Measurements from ENCODE around the gene CNNM2.

CNNM2 gene

DNA sequence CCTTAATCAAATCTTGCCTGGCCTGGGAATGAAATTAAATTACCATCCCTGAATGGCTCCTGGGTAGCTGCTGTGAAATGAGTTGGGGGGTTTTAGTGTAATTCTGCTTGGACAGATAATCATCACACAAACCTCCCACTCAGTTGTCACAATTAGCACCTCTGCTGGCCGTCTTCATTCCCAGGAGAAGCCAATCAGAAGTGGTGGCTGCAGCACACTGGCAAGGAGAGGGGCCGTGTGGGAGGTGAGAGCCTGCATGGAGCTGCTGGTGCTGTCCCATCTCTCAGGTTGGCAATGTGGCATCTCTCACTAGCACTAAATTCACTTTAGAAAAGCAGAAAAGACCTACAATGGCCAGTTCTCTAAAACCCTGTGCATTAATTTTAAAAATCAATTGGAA is 182.5 kb downstream of the CNNM2 start:
- H3K9ac ChIP-seq (ENCODE audit: low read depth, low read length): no peak overlapping the region
- peaks cover 81% of the 10 kb centered on the region for H3K36me3 ChIP-seq (ENCODE audit: insufficient read depth, low read length)
- no peaks in the 10 kb centered on the region for H3K9me3 ChIP-seq (replicated peaks; ENCODE audit: low read length)
- H3K27me3 ChIP-seq (ENCODE audit: control insufficient read depth, insufficient read depth, low read length): no peaks in the 10 kb centered on the region
- no peak overlapping the region for H3K4me2 ChIP-seq (ENCODE audit: low read length)
- H3K4me3 ChIP-seq (ENCODE audit: low read length): no peak overlapping the region
- H3K4me1 ChIP-seq (ENCODE audit: control insufficient read depth, insufficient read depth, low read length): no peaks in the 10 kb centered on the region

DNA sequence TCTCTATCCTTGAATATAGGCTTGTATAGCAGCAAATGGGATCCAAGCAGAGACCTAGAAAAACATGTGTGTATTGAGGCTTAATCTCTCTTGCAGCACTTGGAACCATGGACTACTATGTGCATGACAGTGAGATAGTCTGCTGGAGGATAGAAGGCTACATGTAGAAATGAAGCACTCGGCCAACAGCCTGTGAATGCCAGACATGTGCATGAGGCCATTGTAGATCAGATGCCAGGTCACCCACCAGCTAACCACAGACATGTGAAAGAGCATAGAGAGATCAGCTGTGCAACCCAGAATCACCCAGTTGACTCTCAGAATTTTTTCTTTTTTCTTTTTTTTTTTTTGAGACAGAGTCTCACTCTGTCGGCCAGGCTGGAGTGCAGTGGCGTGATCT is 184.1 kb downstream of the CNNM2 start:
- Histone ChIP-seq H3K36me3 (ENCODE audit: insufficient read depth, low read length) (peaks cover 75% of the 10 kb centered on the region), H3K4me3 (ENCODE audit: low read length) (no peak overlapping the region), H3K4me1 (ENCODE audit: control insufficient read depth, insufficient read depth, low read length) (no peaks in the 10 kb centered on the region), H3K4me2 (ENCODE audit: low read length) (no peak overlapping the region), H3K27me3 (ENCODE audit: control insufficient read depth, insufficient read depth, low read length) (no peaks in the 10 kb centered on the region), H3K9ac (ENCODE audit: low read depth, low read length) (no peak overlapping the region), H3K9me3 (replicated peaks; ENCODE audit: low read length) (no peaks in the 10 kb centered on the region)

DNA sequence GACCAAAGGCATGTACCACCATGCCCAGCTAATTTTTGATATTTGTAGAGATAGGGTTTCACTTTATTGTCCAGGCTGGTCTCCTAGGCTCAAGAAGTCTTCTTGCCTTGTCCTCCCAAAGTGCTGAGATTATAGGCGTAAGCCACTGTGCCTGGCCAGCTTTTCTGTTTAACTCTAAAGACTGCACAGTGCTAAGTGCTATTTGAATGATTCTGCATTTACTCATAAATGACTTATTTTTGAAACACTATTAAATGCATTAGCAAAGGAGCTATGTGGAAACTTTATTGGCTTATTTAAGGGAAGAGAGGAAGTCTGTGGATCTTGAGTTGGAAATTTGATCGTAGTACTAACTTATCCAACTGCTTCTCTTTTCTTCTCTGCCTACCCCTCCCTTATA is 185.9 kb downstream of the CNNM2 start:
- no peak overlapping the region for H3K4me3 ChIP-seq (ENCODE audit: low read length)
- H3K27me3 ChIP-seq (ENCODE audit: control insufficient read depth, insufficient read depth, low read length): no peaks in the 10 kb centered on the region
- no peak overlapping the region for H3K9ac ChIP-seq (ENCODE audit: low read depth, low read length)
- no peaks in the 10 kb centered on the region for H3K9me3 ChIP-seq (replicated peaks; ENCODE audit: low read length)
- peaks cover 58% of the 10 kb centered on the region for H3K36me3 ChIP-seq (ENCODE audit: insufficient read depth, low read length)
- no peaks in the 10 kb centered on the region for H3K4me1 ChIP-seq (ENCODE audit: control insufficient read depth, insufficient read depth, low read length)
- H3K4me2 ChIP-seq (ENCODE audit: low read length): no peak overlapping the region

DNA sequence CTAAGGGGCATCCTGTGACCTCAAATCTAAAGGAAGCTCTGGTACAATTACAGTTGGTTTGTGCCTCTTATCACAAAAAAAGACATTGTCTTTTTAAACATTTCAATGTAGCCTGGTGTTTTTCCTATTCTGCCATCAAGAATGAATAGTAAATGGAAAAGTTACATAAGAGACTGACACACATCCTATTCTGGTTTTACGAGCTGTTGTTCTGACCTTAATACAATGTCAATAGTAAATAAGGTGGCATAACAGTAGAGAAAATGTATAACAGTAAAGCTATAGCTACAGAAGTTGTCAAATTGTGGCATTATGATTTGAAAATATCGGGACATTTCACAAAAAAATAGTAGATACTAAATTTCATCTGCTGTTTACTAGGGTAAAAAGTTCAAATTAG is 186.6 kb downstream of the CNNM2 start:
- no peak overlapping the region for H3K9ac ChIP-seq (ENCODE audit: low read depth, low read length)
- H3K9me3 ChIP-seq (replicated peaks; ENCODE audit: low read length): no peaks in the 10 kb centered on the region
- H3K4me3 ChIP-seq (ENCODE audit: low read length): no peak overlapping the region
- no peaks in the 10 kb centered on the region for H3K27me3 ChIP-seq (ENCODE audit: control insufficient read depth, insufficient read depth, low read length)
- no peak overlapping the region for H3K4me2 ChIP-seq (ENCODE audit: low read length)
- H3K4me1 ChIP-seq (ENCODE audit: control insufficient read depth, insufficient read depth, low read length): no peaks in the 10 kb centered on the region
- H3K36me3 ChIP-seq (ENCODE audit: insufficient read depth, low read length): peaks cover 52% of the 10 kb centered on the region

DNA sequence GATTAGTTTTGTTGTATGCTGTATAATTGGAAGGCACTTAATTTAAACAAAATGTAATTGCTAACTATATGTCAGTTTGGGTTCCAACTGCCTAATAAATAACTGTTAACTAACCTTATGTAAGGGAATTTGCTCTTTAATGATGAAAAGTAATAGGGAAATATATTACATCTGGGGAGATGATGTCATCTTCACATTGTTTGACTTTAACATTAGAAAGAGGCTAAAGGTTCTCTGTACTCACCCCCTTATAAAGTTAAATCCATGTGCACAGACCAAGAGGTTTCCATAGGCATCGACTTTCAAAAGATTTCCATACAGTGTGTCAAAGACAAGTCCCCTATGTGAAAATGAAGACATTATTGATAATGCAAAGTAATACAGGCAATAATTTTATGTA is 187.4 kb downstream of the CNNM2 start:
- Histone ChIP-seq H3K27me3 (ENCODE audit: control insufficient read depth, insufficient read depth, low read length) (no peaks in the 10 kb centered on the region), H3K36me3 (ENCODE audit: insufficient read depth, low read length) (peaks cover 47% of the 10 kb centered on the region), H3K9me3 (replicated peaks; ENCODE audit: low read length) (no peaks in the 10 kb centered on the region), H3K9ac (ENCODE audit: low read depth, low read length) (no peak overlapping the region), H3K4me3 (ENCODE audit: low read length) (no peak overlapping the region), H3K4me1 (ENCODE audit: control insufficient read depth, insufficient read depth, low read length) (peaks cover 1% of the 10 kb centered on the region), H3K4me2 (ENCODE audit: low read length) (no peak overlapping the region)

DNA sequence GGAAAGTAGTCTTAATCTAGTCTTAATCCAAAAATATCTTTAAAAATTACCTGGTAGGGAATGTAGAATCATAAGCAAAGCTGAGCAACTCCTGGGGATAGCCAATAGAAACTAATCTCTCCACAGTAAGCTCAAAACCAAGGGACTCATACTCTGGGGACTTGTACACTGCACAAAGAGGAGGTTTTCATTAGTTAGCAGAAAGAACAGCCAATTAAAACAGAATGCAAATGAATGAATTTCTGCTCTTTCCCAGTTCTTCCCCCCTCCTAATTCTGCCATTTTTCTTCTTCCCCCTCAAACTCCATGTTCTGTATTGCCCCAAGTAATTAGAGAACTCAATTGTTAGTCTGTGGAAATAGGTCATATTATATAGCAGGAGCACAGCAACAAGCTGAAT is 188.4 kb downstream of the CNNM2 start:
- H3K36me3 ChIP-seq (ENCODE audit: insufficient read depth, low read length): peaks cover 39% of the 10 kb centered on the region

DNA sequence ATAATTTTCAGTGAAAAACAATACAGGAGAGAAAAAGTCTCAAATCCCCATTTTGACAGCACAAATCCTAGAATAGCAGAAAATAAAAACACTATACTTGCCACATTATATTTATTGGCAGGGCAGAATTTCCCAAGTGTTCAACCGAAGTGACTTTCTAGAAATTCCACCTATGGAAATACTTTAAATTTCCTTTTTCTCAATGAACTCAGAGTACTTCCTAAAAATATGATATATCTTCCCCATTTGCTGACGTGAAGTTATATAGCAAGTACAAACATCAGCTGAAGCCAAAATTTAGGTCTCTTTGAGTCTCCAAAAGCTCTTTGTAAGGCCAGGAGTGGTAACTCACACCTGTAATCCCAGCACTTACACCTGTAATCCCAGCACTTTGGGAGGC is 191.7 kb downstream of the CNNM2 start:
- no peak overlapping the region for H3K4me2 ChIP-seq (ENCODE audit: low read length)
- no peak overlapping the region for H3K4me3 ChIP-seq (ENCODE audit: low read length)
- no peak overlapping the region for H3K9ac ChIP-seq (ENCODE audit: low read depth, low read length)
- H3K36me3 ChIP-seq (ENCODE audit: insufficient read depth, low read length): peaks cover 17% of the 10 kb centered on the region
- no peaks in the 10 kb centered on the region for H3K27me3 ChIP-seq (ENCODE audit: control insufficient read depth, insufficient read depth, low read length)
- H3K4me1 ChIP-seq (ENCODE audit: control insufficient read depth, insufficient read depth, low read length): peaks cover 18% of the 10 kb centered on the region
- H3K9me3 ChIP-seq (replicated peaks; ENCODE audit: low read length): no peaks in the 10 kb centered on the region

More for the DNA sequence above, 188.4 kb downstream of the CNNM2 start:
- Histone ChIP-seq H3K4me2 (ENCODE audit: low read length) (no peak overlapping the region), H3K27me3 (ENCODE audit: control insufficient read depth, insufficient read depth, low read length) (no peaks in the 10 kb centered on the region), H3K4me1 (ENCODE audit: control insufficient read depth, insufficient read depth, low read length) (peaks cover 12% of the 10 kb centered on the region), H3K9me3 (replicated peaks; ENCODE audit: low read length) (no peaks in the 10 kb centered on the region), H3K4me3 (ENCODE audit: low read length) (no peak overlapping the region), H3K9ac (ENCODE audit: low read depth, low read length) (no peak overlapping the region)

DNA sequence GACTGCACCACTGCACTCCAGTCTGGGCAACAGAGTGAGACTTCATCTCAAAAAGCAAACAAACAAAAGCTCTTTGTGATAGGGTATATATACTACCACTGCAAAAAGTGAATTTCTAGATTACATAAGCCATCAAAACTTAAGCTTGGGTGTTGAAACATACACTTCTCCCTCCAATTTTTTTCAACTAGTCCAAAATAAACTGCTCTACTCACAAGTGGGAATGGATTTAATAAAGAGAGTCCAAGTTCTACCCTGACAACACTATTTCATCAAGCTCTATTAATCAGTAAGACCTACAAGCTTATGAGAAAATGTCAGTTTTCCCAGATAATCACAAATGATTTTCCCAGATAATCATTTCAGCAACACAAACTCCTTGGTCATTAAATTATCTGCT is 192.3 kb downstream of the CNNM2 start:
- no peak overlapping the region for H3K4me3 ChIP-seq (ENCODE audit: low read length)
- peaks cover 15% of the 10 kb centered on the region for H3K36me3 ChIP-seq (ENCODE audit: insufficient read depth, low read length)

DNA sequence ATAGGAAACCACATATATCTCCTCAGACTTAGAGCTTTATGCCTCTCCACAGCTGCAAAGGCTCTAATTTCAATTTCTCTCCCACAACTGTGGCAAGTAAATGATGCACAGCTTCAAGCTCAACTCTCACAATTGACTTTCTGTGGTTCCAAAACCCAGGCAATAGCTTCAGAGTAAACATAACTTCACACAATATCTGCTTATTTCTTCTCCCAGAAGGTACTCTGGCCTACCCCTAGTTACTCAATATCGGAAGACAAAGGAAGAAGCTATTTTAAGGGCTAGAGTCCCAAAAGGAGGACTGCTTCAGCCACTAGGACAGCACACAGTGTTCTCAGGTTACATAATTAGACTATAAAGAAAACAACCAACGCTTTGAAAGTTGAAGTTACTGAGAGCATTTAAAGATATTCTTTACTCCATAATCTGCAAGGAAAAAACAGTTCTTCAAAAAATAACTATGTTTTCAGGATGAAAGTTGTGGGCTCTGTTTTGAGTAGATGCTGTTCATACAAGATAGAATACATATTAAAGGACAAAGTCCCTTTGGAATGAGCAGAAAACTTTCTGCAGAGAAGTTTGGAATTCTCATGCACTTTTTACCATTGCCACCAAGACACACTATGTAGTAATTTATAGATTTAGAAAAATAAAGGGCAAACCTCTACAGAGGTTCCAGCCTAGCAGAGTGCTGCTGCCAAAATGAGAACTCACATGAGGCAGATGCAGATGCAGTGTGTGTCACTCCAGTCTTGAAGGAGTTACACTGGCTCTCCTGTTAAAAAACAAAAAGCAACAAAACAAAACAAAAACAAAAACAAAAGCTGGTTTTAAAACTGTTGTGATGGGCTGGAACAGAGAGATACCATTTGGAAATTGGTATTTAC is 193.2 kb downstream of the CNNM2 start:
- no peak overlapping the region for H3K9ac ChIP-seq (ENCODE audit: low read depth, low read length)

More for the DNA sequence above, 192.3 kb downstream of the CNNM2 start:
- Histone ChIP-seq H3K27me3 (ENCODE audit: control insufficient read depth, insufficient read depth, low read length) (no peaks in the 10 kb centered on the region), H3K4me1 (ENCODE audit: control insufficient read depth, insufficient read depth, low read length) (peaks cover 18% of the 10 kb centered on the region), H3K4me2 (ENCODE audit: low read length) (no peak overlapping the region), H3K9me3 (replicated peaks; ENCODE audit: low read length) (no peaks in the 10 kb centered on the region), H3K9ac (ENCODE audit: low read depth, low read length) (no peak overlapping the region)

DNA sequence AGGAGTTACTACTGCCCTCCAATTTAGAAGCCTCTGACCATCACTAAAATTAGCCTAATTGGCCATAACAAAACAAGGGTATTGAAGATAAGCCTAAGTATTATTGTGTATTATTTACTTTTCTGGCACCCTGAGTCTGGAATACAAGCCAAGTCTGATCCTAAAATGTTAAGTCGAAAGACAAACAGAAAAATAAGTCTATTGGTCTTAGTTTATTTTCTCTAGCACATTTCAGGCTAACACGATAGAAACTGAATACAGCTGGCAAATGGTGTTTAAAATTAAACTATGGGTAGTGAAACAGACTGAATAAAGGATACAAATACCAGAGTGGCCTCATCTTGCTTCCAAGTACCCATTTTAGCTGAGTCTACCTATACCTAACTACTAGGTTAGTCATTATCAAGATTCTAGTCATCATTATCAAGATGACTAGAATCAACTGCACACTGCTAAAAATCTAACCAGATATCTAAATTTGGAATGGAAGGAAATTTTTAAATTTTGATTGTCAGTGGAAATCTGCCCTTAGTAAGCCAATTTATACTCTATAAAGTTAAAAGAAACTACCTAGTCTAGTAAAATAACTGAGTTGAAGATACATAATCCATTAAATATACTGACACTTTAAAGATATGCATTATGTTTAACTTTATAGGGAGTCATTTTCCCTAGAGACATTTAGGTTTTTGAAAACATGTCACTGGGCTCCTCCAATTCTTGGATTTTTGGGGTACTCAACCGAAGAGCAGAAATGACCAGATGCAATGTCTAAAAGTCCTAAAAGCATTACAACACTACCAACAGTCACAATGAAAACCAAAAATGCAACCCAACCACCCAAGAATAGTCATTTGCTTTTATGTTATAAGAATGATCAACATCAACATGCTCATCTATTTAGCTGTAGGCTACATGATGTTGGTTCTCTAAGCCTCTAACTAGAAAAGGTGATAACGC is 194.1 kb downstream of the CNNM2 start:
- no peaks in the 10 kb centered on the region for H3K9me3 ChIP-seq (replicated peaks; ENCODE audit: low read length)
- no peak overlapping the region for H3K4me3 ChIP-seq (ENCODE audit: low read length)
- H3K9ac ChIP-seq (ENCODE audit: low read depth, low read length): no peak overlapping the region
- H3K4me1 ChIP-seq (ENCODE audit: control insufficient read depth, insufficient read depth, low read length): peaks cover 18% of the 10 kb centered on the region
- H3K4me2 ChIP-seq (ENCODE audit: low read length): no peak overlapping the region
- H3K27me3 ChIP-seq (ENCODE audit: control insufficient read depth, insufficient read depth, low read length): no peaks in the 10 kb centered on the region
- peaks cover 9% of the 10 kb centered on the region for H3K36me3 ChIP-seq (ENCODE audit: insufficient read depth, low read length)

More for the DNA sequence above, 193.2 kb downstream of the CNNM2 start:
- peak overlapping the region; percentile 52 for H3K4me2 ChIP-seq (ENCODE audit: low read length)
- no peak overlapping the region for H3K4me3 ChIP-seq (ENCODE audit: low read length)
- peaks cover 7% of the 10 kb centered on the region for H3K36me3 ChIP-seq (ENCODE audit: insufficient read depth, low read length)
- H3K27me3 ChIP-seq (ENCODE audit: control insufficient read depth, insufficient read depth, low read length): no peaks in the 10 kb centered on the region
- no peaks in the 10 kb centered on the region for H3K9me3 ChIP-seq (replicated peaks; ENCODE audit: low read length)
- peaks cover 18% of the 10 kb centered on the region for H3K4me1 ChIP-seq (ENCODE audit: control insufficient read depth, insufficient read depth, low read length)

DNA sequence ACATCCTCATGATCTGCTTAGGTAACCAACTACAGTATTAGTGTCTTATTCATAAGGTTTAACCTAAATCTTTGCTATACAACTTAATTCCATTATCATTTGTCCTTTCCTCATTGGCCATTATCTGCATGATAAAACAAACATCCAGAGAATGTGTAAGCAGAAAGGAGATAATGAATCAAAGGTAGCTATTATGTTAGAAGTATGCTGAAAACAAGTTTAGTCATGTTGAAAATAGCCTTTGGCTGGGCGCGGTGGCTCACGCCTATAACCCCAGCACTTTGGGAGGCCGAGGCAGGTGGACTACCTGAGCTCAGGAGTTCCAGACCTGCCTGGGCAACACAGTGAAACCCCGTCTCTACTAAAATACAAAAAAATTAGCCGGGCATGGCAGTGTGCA is 196.8 kb downstream of the CNNM2 start:
- peaks cover 16% of the 10 kb centered on the region for H3K36me3 ChIP-seq (ENCODE audit: insufficient read depth, low read length)
- no peaks in the 10 kb centered on the region for H3K27me3 ChIP-seq (ENCODE audit: control insufficient read depth, insufficient read depth, low read length)
- H3K4me1 ChIP-seq (ENCODE audit: control insufficient read depth, insufficient read depth, low read length): peaks cover 18% of the 10 kb centered on the region
- H3K4me3 ChIP-seq (ENCODE audit: low read length): no peak overlapping the region
- H3K9me3 ChIP-seq (replicated peaks; ENCODE audit: low read length): no peaks in the 10 kb centered on the region
- no peak overlapping the region for H3K9ac ChIP-seq (ENCODE audit: low read depth, low read length)
- H3K4me2 ChIP-seq (ENCODE audit: low read length): no peak overlapping the region

Data from skeletal muscle satellite cell (primary cell).